ENCODE data around the gene PLCD3.

Gene PLCD3

DNA sequence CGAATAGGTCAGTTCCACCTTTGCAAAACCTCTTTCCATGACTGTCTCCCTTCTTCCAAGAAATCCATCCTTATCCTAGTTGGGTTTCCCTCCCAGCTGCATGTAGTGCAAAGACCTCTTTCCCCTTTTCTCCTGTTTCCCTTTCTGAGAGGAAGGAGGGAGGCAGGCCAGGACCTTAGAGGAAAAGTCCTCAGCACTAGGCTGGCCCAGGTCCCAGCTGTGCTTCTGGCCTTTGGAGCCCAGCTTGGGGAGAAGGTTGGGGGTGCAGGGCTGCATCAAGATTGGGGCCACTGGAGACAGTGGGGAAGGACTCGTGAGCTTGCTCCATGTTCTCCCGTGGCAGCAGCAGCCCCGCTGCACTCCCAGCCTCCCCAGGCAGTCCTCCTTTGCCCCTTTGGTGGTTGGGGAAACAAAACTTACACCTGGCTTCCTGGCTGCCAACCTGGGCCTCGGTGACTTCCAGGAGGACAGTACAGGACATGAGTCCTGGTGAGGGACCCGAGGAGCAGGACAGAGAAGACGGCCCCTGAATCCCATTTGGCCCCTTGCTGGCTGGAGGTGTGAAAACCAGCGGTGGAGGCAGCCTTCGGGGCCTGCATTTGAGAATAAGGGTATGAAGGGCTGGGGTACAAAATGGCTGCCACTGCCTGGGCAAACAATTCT, 29.8 kb upstream of the PLCD3 start:
- H3K18ac ChIP-seq (ENCODE audit: low read length): no peak overlapping the region
- H2BK120ac ChIP-seq (ENCODE audit: low read depth, low read length): no peak overlapping the region
- peak overlapping the region; percentile 11 for H3K4ac ChIP-seq (ENCODE audit: low read depth, low read length)
- no peak overlapping the region for H4K8ac ChIP-seq (ENCODE audit: low read depth, low read length)
- H2AK5ac ChIP-seq (ENCODE audit: low read length): peak overlapping the region; percentile 80
- H3K23ac ChIP-seq (ENCODE audit: low read length): no peak overlapping the region
- H3K9ac ChIP-seq (ENCODE audit: low read length): peak overlapping the region; percentile 84
- peak overlapping the region; percentile 57 for H3K4me2 ChIP-seq (ENCODE audit: low read length)
- no peaks in the 10 kb centered on the region for H3K79me2 ChIP-seq (ENCODE audit: control insufficient read depth, insufficient read depth, low read length)
- H3K36me3 ChIP-seq (ENCODE audit: control insufficient read depth, insufficient read depth, low read length): no peaks in the 10 kb centered on the region
- no peak for DNase-seq
- H4K5ac ChIP-seq (ENCODE audit: low read length): peak overlapping the region; percentile 0
- no CpG with 5 or more reads among the region's 9 CpGs for WGBS (ENCODE audit: extremely low coverage, insufficient coverage, low lambda C conversion rate)
- H3K27ac ChIP-seq (ENCODE audit: low read depth, low read length): peak overlapping the region; percentile 34
- peaks cover 7% of the 10 kb centered on the region for H3K4me1 ChIP-seq (ENCODE audit: control insufficient read depth, low read depth, low read length)
- H3K27me3 ChIP-seq (ENCODE audit: insufficient read depth, low read length, poor library complexity): no peaks in the 10 kb centered on the region
- H2BK5ac ChIP-seq (ENCODE audit: low read length): peak overlapping the region; percentile 23
- H3K4me3 ChIP-seq (ENCODE audit: low read length): no peak overlapping the region
- no peaks in the 10 kb centered on the region for H3K79me1 ChIP-seq (ENCODE audit: low read length)
- no peak overlapping the region for H2BK15ac ChIP-seq (replicated peaks; ENCODE audit: low read depth)
- H3K56ac ChIP-seq (ENCODE audit: low read length): peak overlapping the region; percentile 93

DNA sequence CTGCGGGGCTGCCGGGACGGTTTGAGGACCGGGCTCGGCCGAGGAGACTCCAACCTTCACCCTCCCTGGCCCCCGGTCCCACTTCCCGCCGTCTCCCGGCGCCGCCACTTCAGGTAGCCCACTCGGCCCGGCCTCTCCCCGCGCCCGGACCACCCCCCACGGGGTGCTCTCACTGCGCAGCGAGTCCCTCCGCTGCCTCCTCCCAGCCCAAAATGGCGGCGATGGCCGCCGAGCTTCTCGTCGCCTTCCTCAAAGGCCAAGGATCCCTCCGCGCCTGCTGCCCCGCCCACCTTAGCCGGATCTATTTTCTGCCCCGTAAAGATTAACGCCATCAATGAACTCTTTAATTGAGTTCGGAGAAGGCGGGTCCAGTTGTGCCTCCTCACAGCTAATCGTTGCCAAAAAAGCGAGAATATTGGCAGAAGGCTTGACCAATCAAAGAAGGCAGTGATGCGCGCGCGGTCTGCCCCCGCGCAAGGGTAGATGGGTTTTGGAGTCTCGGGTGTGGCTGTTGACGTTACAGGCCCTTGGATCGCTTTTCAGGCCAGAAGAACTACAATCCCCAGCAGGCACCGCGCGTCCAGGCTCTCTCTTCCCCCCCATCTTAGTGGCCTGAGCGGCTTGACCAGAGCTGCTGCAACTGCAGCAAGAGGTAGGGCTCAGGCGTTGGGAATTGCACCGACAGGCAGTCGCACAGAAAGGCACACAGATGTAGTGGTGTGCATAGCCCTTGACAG, 29.1 kb upstream of the PLCD3 start, which contains the start of gene HEXIM2:
Gene HEXIM2 (plus strand): TSS at position 588 of the 737 bp plus-strand sequence. CDS start 919 bp downstream, outside the sequence.
- Histone ChIP-seq H3K4me2 (ENCODE audit: low read length) (peak within 1 kb of the TSS; percentile 92), H4K5ac (ENCODE audit: low read length) (peak within 1 kb of the TSS; percentile 0), H2BK5ac (ENCODE audit: low read length) (peak within 1 kb of the TSS; percentile 95), H3K4me3 (ENCODE audit: low read length) (peak within 1 kb of the TSS; percentile 86), H3K4ac (ENCODE audit: low read depth, low read length) (peak within 1 kb of the TSS; percentile 97), H3K27me3 (ENCODE audit: insufficient read depth, low read length, poor library complexity) (no peaks in the 10 kb centered on the region), H3K18ac (ENCODE audit: low read length) (peak within 1 kb of the TSS; percentile 92), H3K27ac (ENCODE audit: low read depth, low read length) (peak within 1 kb of the TSS; percentile 96), H3K23ac (ENCODE audit: low read length) (peak within 1 kb of the TSS; percentile 83), H3K79me1 (ENCODE audit: low read length) (no peaks in the 10 kb centered on the region), H3K56ac (ENCODE audit: low read length) (peak within 1 kb of the TSS; percentile 98), H3K36me3 (ENCODE audit: control insufficient read depth, insufficient read depth, low read length) (no peaks in the 10 kb centered on the region), H4K8ac (ENCODE audit: low read depth, low read length) (peak within 1 kb of the TSS; percentile 87), H3K79me2 (ENCODE audit: control insufficient read depth, insufficient read depth, low read length) (no peaks in the 10 kb centered on the region), H3K4me1 (ENCODE audit: control insufficient read depth, low read depth, low read length) (peaks cover 7% of the 10 kb centered on the region), H2BK120ac (ENCODE audit: low read depth, low read length) (peak within 1 kb of the TSS; percentile 31), H3K9ac (ENCODE audit: low read length) (peak within 1 kb of the TSS; percentile 100), H2AK5ac (ENCODE audit: low read length) (peak within 1 kb of the TSS; percentile 80), H2BK15ac (replicated peaks; ENCODE audit: low read depth) (no peak within 1 kb of the TSS)
- WGBS (ENCODE audit: extremely low coverage, insufficient coverage, low lambda C conversion rate): no CpG with 5 or more reads among the region's 53 CpGs
- DNase-seq: peak; percentile 100

DNA sequence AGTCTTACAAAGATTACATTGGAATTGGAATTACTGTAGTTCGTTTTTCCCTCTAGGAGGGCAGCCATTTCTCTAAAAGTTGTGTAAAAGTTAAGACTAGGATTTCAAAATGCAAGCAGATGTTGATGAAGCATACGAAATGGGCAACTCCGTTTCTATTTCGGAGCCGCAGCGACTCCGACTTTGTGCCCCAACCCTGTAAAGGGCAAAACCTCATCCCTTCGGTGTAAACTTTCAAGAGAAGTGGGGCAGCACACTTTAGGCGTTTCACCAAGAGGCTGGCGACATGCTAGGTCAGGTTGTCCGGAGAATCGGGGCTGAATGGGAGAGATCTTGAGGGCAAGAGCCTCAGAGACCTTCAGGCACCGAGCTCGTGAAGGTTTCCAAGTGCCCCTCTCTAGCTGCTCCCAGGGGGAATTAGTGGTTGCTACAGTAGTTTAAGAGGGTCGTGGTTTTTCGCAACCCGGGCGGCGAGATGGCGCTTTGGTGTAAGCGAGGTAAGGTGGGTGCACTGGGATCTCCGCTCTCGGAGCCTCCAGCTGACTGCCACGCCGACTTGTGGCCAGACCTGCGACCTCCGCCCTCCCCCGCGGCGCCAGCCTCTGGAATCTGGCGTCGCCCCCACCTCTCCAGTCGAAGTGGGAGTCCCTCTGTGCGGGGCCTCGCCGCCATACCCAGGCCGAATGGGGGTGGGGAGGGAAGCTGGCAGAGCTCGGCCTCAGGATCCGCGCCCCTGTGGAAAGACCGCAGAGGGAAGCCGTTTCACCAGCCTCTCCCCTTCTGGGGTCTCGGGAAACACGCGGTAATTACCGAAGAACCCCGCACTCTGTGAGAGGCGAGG, 28.4 kb upstream of the PLCD3 start:
- Histone ChIP-seq H3K9ac (ENCODE audit: low read length) (peak overlapping the region; percentile 100), H2AK5ac (ENCODE audit: low read length) (peak overlapping the region; percentile 79), H4K8ac (ENCODE audit: low read depth, low read length) (peak overlapping the region; percentile 87), H3K4me1 (ENCODE audit: control insufficient read depth, low read depth, low read length) (peaks cover 7% of the 10 kb centered on the region), H3K36me3 (ENCODE audit: control insufficient read depth, insufficient read depth, low read length) (no peaks in the 10 kb centered on the region), H3K79me1 (ENCODE audit: low read length) (no peaks in the 10 kb centered on the region), H3K56ac (ENCODE audit: low read length) (peak overlapping the region; percentile 98), H2BK5ac (ENCODE audit: low read length) (peak overlapping the region; percentile 95), H3K18ac (ENCODE audit: low read length) (peak overlapping the region; percentile 92), H3K27me3 (ENCODE audit: insufficient read depth, low read length, poor library complexity) (no peaks in the 10 kb centered on the region), H3K4me2 (ENCODE audit: low read length) (peak overlapping the region; percentile 92), H3K27ac (ENCODE audit: low read depth, low read length) (peak overlapping the region; percentile 96), H2BK15ac (replicated peaks; ENCODE audit: low read depth) (no peak overlapping the region), H2BK120ac (ENCODE audit: low read depth, low read length) (peak overlapping the region; percentile 31), H4K5ac (ENCODE audit: low read length) (peak overlapping the region; percentile 14), H3K23ac (ENCODE audit: low read length) (peak overlapping the region; percentile 83), H3K4ac (ENCODE audit: low read depth, low read length) (peak overlapping the region; percentile 97), H3K79me2 (ENCODE audit: control insufficient read depth, insufficient read depth, low read length) (no peaks in the 10 kb centered on the region), H3K4me3 (ENCODE audit: low read length) (peak overlapping the region; percentile 86)
- peak; percentile 97 for DNase-seq
- no CpG with 5 or more reads among the region's 48 CpGs for WGBS (ENCODE audit: extremely low coverage, insufficient coverage, low lambda C conversion rate)

DNA sequence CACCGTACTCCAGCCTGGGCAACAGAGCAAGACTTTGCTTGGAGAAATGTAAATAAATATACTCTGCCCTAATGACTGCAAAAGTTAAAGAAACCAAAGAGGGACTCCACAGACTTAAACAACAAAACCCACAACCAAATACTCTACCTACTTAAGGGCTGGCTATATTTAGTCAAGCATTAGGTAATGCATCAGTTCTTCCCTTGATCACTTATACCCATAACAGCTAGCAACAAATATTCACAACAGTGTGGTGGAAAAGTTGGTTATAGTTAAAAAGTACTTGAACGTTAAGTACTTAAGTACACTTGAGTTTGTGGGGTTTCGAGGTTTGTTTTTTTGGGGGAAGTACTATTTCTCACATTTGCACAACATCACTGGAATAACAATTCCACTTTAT, 23.9 kb upstream of the PLCD3 start:
- Histone ChIP-seq H3K79me1 (ENCODE audit: low read length) (peaks cover 1% of the 10 kb centered on the region), H2BK120ac (ENCODE audit: low read depth, low read length) (no peak overlapping the region), H3K27me3 (ENCODE audit: insufficient read depth, low read length, poor library complexity) (no peaks in the 10 kb centered on the region), H3K56ac (ENCODE audit: low read length) (no peak overlapping the region), H3K4me2 (ENCODE audit: low read length) (no peak overlapping the region), H4K8ac (ENCODE audit: low read depth, low read length) (no peak overlapping the region), H2BK15ac (replicated peaks; ENCODE audit: low read depth) (no peak overlapping the region), H3K4me3 (ENCODE audit: low read length) (no peak overlapping the region), H3K36me3 (ENCODE audit: control insufficient read depth, insufficient read depth, low read length) (no peaks in the 10 kb centered on the region), H3K18ac (ENCODE audit: low read length) (no peak overlapping the region), H3K4me1 (ENCODE audit: control insufficient read depth, low read depth, low read length) (peaks cover 1% of the 10 kb centered on the region), H3K27ac (ENCODE audit: low read depth, low read length) (no peak overlapping the region), H2BK5ac (ENCODE audit: low read length) (no peak overlapping the region), H3K9ac (ENCODE audit: low read length) (no peak overlapping the region), H3K23ac (ENCODE audit: low read length) (no peak overlapping the region), H3K4ac (ENCODE audit: low read depth, low read length) (no peak overlapping the region), H3K79me2 (ENCODE audit: control insufficient read depth, insufficient read depth, low read length) (peaks cover 1% of the 10 kb centered on the region), H4K5ac (ENCODE audit: low read length) (no peak overlapping the region), H2AK5ac (ENCODE audit: low read length) (no peak overlapping the region)
- WGBS (ENCODE audit: extremely low coverage, insufficient coverage, low lambda C conversion rate): no CpG with 5 or more reads among the region's 3 CpGs
- DNase-seq: no peak

DNA sequence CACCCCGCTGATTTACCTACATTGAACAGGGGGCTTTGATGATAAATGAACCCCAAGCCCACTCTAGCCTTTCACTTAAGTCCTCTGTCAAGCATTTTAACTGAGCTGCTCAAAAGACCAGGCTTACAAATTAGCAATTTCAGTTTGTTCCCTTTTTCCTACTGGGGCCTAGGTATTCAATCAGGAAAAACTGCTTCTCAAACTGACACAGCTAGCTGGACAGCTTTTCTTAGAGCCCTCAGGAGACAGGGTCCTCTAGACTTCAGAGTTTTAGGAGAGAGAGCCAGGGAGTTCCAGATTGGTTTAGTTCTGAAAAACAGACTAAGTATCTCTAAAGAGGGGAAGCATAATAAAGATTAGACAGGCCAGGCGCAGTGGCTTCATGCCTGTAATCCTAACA, 23.2 kb upstream of the PLCD3 start:
- H3K23ac ChIP-seq (ENCODE audit: low read length): no peak overlapping the region
- no peak overlapping the region for H3K9ac ChIP-seq (ENCODE audit: low read length)
- no peak overlapping the region for H2BK5ac ChIP-seq (ENCODE audit: low read length)
- no peak overlapping the region for H3K56ac ChIP-seq (ENCODE audit: low read length)
- H2BK120ac ChIP-seq (ENCODE audit: low read depth, low read length): no peak overlapping the region
- no peak overlapping the region for H3K27ac ChIP-seq (ENCODE audit: low read depth, low read length)
- no peak overlapping the region for H4K8ac ChIP-seq (ENCODE audit: low read depth, low read length)
- no peak overlapping the region for H2BK15ac ChIP-seq (replicated peaks; ENCODE audit: low read depth)
- no peak overlapping the region for H3K18ac ChIP-seq (ENCODE audit: low read length)
- H2AK5ac ChIP-seq (ENCODE audit: low read length): no peak overlapping the region
- H3K4me2 ChIP-seq (ENCODE audit: low read length): no peak overlapping the region
- peaks cover 1% of the 10 kb centered on the region for H3K79me1 ChIP-seq (ENCODE audit: low read length)
- H3K4ac ChIP-seq (ENCODE audit: low read depth, low read length): no peak overlapping the region
- H3K36me3 ChIP-seq (ENCODE audit: control insufficient read depth, insufficient read depth, low read length): no peaks in the 10 kb centered on the region
- DNase-seq: no peak
- no peak overlapping the region for H4K5ac ChIP-seq (ENCODE audit: low read length)
- H3K4me3 ChIP-seq (ENCODE audit: low read length): no peak overlapping the region
- H3K27me3 ChIP-seq (ENCODE audit: insufficient read depth, low read length, poor library complexity): no peaks in the 10 kb centered on the region
- peaks cover 7% of the 10 kb centered on the region for H3K79me2 ChIP-seq (ENCODE audit: control insufficient read depth, insufficient read depth, low read length)
- WGBS (ENCODE audit: extremely low coverage, insufficient coverage, low lambda C conversion rate): no CpG with 5 or more reads among the region's 2 CpGs
- H3K4me1 ChIP-seq (ENCODE audit: control insufficient read depth, low read depth, low read length): peaks cover 1% of the 10 kb centered on the region

All from mesendoderm (in vitro differentiated cells).